ENCODE data around the gene ISY1.
"Not testable (repeated sequence)": the region's sequence is repeated elsewhere in the genome, so short reads cannot be mapped to it uniquely, and the experiment has no call there.

Gene ISY1

DNA sequence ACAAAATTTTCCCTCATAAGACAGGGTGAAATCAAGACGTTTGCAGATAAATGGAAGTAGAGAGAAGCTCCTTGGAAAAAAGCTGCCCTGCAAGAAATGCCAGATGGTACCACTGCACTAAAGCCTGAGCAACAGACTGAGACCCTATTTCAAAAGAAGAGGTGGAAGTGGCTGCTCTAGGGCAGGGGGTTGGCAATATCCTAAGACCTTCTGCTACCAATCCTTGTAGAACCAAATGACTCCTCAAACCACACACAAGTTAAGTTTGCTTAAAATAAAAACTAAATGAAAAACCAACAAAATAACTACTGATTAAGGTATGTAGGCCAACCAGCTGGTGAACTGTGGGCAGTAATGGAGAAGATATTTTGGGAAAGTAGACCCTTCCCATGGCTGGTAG is 60.6 kb downstream of the ISY1 start:
- Histone ChIP-seq H3K27me3 (ENCODE audit: insufficient read depth, low read length) (no peaks in the 10 kb centered on the region), H3K4me3 (ENCODE audit: low read length) (no peak overlapping the region), H3K9me3 (ENCODE audit: insufficient read depth, low read depth, low read length) (no peaks in the 10 kb centered on the region), H3K36me3 (ENCODE audit: insufficient read depth, low read depth, low read length) (no peaks in the 10 kb centered on the region), H3K27ac (ENCODE audit: low read length) (no peak overlapping the region), H3K4me1 (ENCODE audit: insufficient read depth, low read length) (no peaks in the 10 kb centered on the region), H3K9ac (ENCODE audit: low read depth, low read length) (no peak overlapping the region)

DNA sequence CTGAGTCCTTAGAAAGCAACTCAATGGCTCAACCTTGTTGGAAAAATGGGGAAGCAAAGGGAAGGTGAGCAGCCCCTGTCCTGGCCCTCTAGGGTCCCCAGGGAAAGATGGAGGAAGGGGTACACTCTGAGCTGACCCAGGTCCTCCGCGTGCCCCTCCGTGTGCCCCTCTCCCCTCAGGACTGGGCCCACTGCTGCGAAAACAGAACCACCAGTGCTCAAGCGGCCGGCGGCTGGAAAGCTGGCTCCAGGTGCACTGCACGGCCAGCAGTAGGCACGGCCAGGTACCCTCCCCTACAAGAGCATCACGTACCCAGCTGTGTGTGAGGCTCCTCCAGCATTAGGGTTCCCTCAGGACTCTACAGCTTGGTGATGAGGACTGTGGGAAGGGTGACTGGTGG is 65.6 kb downstream of the ISY1 start:
- Histone ChIP-seq H3K4me3 (ENCODE audit: low read length) (no peak overlapping the region), H3K36me3 (ENCODE audit: insufficient read depth, low read depth, low read length) (peaks cover 12% of the 10 kb centered on the region; the same call in 1 of the 2 replicates), H3K9me3 (ENCODE audit: insufficient read depth, low read depth, low read length) (no peaks in the 10 kb centered on the region), H3K9ac (ENCODE audit: low read depth, low read length) (no peak overlapping the region), H3K4me1 (ENCODE audit: insufficient read depth, low read length) (no peaks in the 10 kb centered on the region), H3K27me3 (ENCODE audit: insufficient read depth, low read length) (no peaks in the 10 kb centered on the region), H3K27ac (ENCODE audit: low read length) (no peak overlapping the region)

- not testable (repeated sequence) for H3K27me3 ChIP-seq (ENCODE audit: insufficient read depth, low read length); H3K27ac ChIP-seq (ENCODE audit: low read length); H3K4me3 ChIP-seq (ENCODE audit: low read length); H3K9me3 ChIP-seq (ENCODE audit: insufficient read depth, low read depth, low read length); H3K4me1 ChIP-seq (ENCODE audit: insufficient read depth, low read length); H3K9ac ChIP-seq (ENCODE audit: low read depth, low read length)
- peaks cover 12% of the 10 kb centered on the region; the same call in 1 of the 2 replicates for H3K36me3 ChIP-seq (ENCODE audit: insufficient read depth, low read depth, low read length)
Observed at GRCh38 chr3:129088312-129088711, 72.6 kb downstream of the ISY1 start.

GRCh38 chr3:129087904-129088303 is 73.0 kb downstream of the ISY1 start:
- H3K27me3 ChIP-seq (ENCODE audit: insufficient read depth, low read length); H3K27ac ChIP-seq (ENCODE audit: low read length): not testable (repeated sequence)

GRCh38 chr3:129087138-129087702 is 73.6 kb downstream of the ISY1 start:
- no peak overlapping the region for H3K9ac ChIP-seq (ENCODE audit: low read depth, low read length)
- no peaks in the 10 kb centered on the region for H3K9me3 ChIP-seq (ENCODE audit: insufficient read depth, low read depth, low read length)
- peaks cover 10% of the 10 kb centered on the region; the same call in 1 of the 2 replicates for H3K36me3 ChIP-seq (ENCODE audit: insufficient read depth, low read depth, low read length)
- H3K27ac ChIP-seq (ENCODE audit: low read length): no peak overlapping the region
- no peaks in the 10 kb centered on the region for H3K4me1 ChIP-seq (ENCODE audit: insufficient read depth, low read length)
- H3K27me3 ChIP-seq (ENCODE audit: insufficient read depth, low read length): no peaks in the 10 kb centered on the region
- no peak overlapping the region for H3K4me3 ChIP-seq (ENCODE audit: low read length)

More at GRCh38 chr3:129087904-129088303, 73.0 kb downstream of the ISY1 start:
- not testable (repeated sequence) for H3K9ac ChIP-seq (ENCODE audit: low read depth, low read length); H3K4me1 ChIP-seq (ENCODE audit: insufficient read depth, low read length); H3K4me3 ChIP-seq (ENCODE audit: low read length); H3K9me3 ChIP-seq (ENCODE audit: insufficient read depth, low read depth, low read length)
- peaks cover 12% of the 10 kb centered on the region; the same call in 1 of the 2 replicates for H3K36me3 ChIP-seq (ENCODE audit: insufficient read depth, low read depth, low read length)

- H3K4me1 ChIP-seq (ENCODE audit: insufficient read depth, low read length): no peaks in the 10 kb centered on the region
- no peak overlapping the region for H3K9ac ChIP-seq (ENCODE audit: low read depth, low read length)
- no peak overlapping the region for H3K4me3 ChIP-seq (ENCODE audit: low read length)
- no peak overlapping the region for H3K27ac ChIP-seq (ENCODE audit: low read length)
- no peaks in the 10 kb centered on the region for H3K27me3 ChIP-seq (ENCODE audit: insufficient read depth, low read length)
- H3K9me3 ChIP-seq (ENCODE audit: insufficient read depth, low read depth, low read length): no peaks in the 10 kb centered on the region
- H3K36me3 ChIP-seq (ENCODE audit: insufficient read depth, low read depth, low read length): no peaks in the 10 kb centered on the region
Observed at GRCh38 chr3:129085818-129086217, 75.0 kb downstream of the ISY1 start.

GRCh38 chr3:129085165-129085715 is 75.6 kb downstream of the ISY1 start:
- Histone ChIP-seq H3K4me1 (ENCODE audit: insufficient read depth, low read length) (no peaks in the 10 kb centered on the region), H3K9ac (ENCODE audit: low read depth, low read length) (no peak overlapping the region), H3K9me3 (ENCODE audit: insufficient read depth, low read depth, low read length) (no peaks in the 10 kb centered on the region), H3K27me3 (ENCODE audit: insufficient read depth, low read length) (no peaks in the 10 kb centered on the region), H3K4me3 (ENCODE audit: low read length) (no peak overlapping the region), H3K27ac (ENCODE audit: low read length) (no peak overlapping the region), H3K36me3 (ENCODE audit: insufficient read depth, low read depth, low read length) (no peaks in the 10 kb centered on the region)

DNA sequence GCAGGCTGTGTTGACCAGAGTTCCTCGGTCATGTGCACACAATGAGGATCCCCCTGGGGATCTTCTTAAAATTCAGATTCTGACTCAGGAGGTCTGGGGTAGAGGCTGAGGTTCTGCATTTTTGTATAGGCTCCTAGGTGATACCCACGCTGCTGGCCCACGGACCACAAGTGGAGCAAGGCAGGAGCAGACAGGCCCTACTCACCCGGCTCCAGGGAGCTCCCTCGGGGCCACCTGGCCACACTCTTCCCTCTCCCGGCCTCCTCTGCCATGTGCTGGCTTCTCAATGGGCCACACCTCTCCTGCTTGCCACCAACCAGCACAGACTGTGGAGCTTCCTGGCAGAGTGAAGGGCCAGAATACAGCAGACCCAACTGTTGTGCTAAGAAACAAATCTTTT is 76.4 kb downstream of the ISY1 start:
- Histone ChIP-seq H3K4me1 (ENCODE audit: insufficient read depth, low read length) (no peaks in the 10 kb centered on the region), H3K9me3 (ENCODE audit: insufficient read depth, low read depth, low read length) (no peaks in the 10 kb centered on the region), H3K9ac (ENCODE audit: low read depth, low read length) (no peak overlapping the region)

DNA sequence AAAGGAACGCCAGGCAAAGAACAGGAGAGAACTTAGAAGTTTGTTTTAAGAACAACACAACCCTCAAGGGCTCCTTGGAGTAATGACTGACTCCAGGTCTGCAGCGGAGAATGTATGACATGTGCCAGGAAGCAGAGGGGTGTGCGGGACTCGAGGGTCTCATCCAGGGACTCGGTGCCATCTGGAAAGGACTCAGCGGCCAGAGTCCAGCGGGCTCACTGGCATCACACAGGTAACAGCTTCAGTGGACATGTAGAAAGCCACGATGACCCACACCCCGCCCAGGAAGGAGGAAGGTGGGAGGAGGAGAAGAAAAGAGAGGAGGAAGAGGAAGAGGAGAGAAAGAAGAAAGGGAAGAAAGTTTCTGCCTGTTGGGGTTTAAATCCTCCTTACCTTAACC is 78.8 kb downstream of the ISY1 start:
- Histone ChIP-seq H3K4me3 (ENCODE audit: low read length) (no peak overlapping the region), H3K36me3 (ENCODE audit: insufficient read depth, low read depth, low read length) (no peaks in the 10 kb centered on the region), H3K27me3 (ENCODE audit: insufficient read depth, low read length) (no peaks in the 10 kb centered on the region), H3K9me3 (ENCODE audit: insufficient read depth, low read depth, low read length) (no peaks in the 10 kb centered on the region), H3K4me1 (ENCODE audit: insufficient read depth, low read length) (no peaks in the 10 kb centered on the region), H3K27ac (ENCODE audit: low read length) (no peak overlapping the region), H3K9ac (ENCODE audit: low read depth, low read length) (no peak overlapping the region)

More for the DNA sequence above, 76.4 kb downstream of the ISY1 start:
- H3K4me3 ChIP-seq (ENCODE audit: low read length): no peak overlapping the region
- H3K27me3 ChIP-seq (ENCODE audit: insufficient read depth, low read length): no peaks in the 10 kb centered on the region
- H3K27ac ChIP-seq (ENCODE audit: low read length): no peak overlapping the region
- no peaks in the 10 kb centered on the region for H3K36me3 ChIP-seq (ENCODE audit: insufficient read depth, low read depth, low read length)

DNA sequence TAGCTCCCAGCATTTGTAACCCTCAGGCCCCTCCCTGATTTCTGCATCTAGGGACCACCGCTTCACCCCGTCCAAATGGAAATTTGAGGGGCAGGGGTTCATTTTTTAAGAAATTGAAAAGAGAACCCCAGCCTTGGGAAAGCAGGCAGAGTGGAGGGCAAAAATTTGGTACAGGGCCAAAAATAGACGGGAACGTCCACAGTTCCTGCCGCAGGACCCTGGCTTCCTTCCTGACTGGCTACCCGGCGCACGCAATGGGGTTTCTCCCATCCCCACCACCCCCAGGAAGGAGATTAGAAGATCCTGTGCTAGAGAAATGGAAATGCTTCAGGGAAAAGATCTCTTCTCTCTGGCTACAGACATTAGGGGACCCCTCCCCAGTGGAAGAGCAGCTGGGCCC is 79.4 kb downstream of the ISY1 start:
- no peaks in the 10 kb centered on the region for H3K4me1 ChIP-seq (ENCODE audit: insufficient read depth, low read length)
- no peaks in the 10 kb centered on the region for H3K27me3 ChIP-seq (ENCODE audit: insufficient read depth, low read length)
- no peaks in the 10 kb centered on the region for H3K9me3 ChIP-seq (ENCODE audit: insufficient read depth, low read depth, low read length)
- H3K9ac ChIP-seq (ENCODE audit: low read depth, low read length): no peak overlapping the region
- H3K36me3 ChIP-seq (ENCODE audit: insufficient read depth, low read depth, low read length): no peaks in the 10 kb centered on the region
- H3K27ac ChIP-seq (ENCODE audit: low read length): no peak overlapping the region
- no peak overlapping the region for H3K4me3 ChIP-seq (ENCODE audit: low read length)

DNA sequence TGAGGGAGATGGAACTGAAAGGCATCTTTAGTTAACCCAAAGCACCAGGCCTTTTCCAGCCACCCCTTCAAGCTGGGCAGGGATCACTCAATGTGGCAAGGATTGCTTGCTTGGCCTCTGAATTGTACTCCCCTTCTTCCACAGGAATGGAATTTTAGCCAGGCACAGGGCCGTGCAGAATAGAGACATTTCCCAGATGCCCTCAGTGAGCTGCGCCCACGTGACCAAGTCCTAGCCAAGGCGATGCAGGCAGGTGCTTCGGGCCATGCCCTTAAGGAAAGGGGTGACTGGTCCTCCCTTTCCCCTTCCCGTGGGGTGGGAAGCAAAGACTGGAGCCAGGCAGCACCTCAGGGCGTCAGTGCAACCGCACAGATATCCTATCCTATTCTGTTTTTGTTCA is 82.4 kb downstream of the ISY1 start:
- no peaks in the 10 kb centered on the region for H3K36me3 ChIP-seq (ENCODE audit: insufficient read depth, low read depth, low read length)
- no peak overlapping the region for H3K27ac ChIP-seq (ENCODE audit: low read length)
- H3K27me3 ChIP-seq (ENCODE audit: insufficient read depth, low read length): no peaks in the 10 kb centered on the region
- no peak overlapping the region for H3K9ac ChIP-seq (ENCODE audit: low read depth, low read length)
- no peaks in the 10 kb centered on the region for H3K9me3 ChIP-seq (ENCODE audit: insufficient read depth, low read depth, low read length)
- H3K4me1 ChIP-seq (ENCODE audit: insufficient read depth, low read length): no peaks in the 10 kb centered on the region
- H3K4me3 ChIP-seq (ENCODE audit: low read length): no peak overlapping the region

Measured in iPS-20b (cell line).